ENCODE results near the gene SMAD7.

- no peak for TF ChIP-seq POLR2A (IDR thresholded peaks at IDR 0.05)
- TF ChIP-seq, protein P1, sequence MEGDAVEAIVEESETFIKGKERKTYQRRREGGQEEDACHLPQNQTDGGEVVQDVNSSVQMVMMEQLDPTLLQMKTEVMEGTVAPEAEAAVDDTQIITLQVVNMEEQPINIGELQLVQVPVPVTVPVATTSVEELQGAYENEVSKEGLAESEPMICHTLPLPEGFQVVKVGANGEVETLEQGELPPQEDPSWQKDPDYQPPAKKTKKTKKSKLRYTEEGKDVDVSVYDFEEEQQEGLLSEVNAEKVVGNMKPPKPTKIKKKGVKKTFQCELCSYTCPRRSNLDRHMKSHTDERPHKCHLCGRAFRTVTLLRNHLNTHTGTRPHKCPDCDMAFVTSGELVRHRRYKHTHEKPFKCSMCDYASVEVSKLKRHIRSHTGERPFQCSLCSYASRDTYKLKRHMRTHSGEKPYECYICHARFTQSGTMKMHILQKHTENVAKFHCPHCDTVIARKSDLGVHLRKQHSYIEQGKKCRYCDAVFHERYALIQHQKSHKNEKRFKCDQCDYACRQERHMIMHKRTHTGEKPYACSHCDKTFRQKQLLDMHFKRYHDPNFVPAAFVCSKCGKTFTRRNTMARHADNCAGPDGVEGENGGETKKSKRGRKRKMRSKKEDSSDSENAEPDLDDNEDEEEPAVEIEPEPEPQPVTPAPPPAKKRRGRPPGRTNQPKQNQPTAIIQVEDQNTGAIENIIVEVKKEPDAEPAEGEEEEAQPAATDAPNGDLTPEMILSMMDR (IDR thresholded peaks at IDR 0.05): no peak
These were observed 6.8 kb downstream of the SMAD7 start for GRCh38 chr18:48943736-48944527.
